GM10248 (cell line): ENCODE results near the gene MLLT1.

ENCODE experiments used
- CTCF ChIA-PET: fragments of 300-600 bp; sonication (Branson Sonifier 250); formaldehyde crosslinking; extraction: SDS; loops from one replicate; lab custom pipeline; 2021; ENCODE audit warnings: antibody characterized with exemption; lab: Yijun Ruan, JAX
- POLR2A ChIA-PET: fragments of 350-650 bp; sonication (Branson Sonifier 250); formaldehyde crosslinking; extraction: SDS; loops from one replicate; lab custom pipeline; 2020; ENCODE audit warnings: antibody characterized with exemption; lab: Yijun Ruan, JAX
- DNase-seq: peaks from one replicate; pipeline ENCODE4 v3.0.0; 2012; ENCODE audit errors: extremely low spot score
- TF ChIP-seq, protein P1 (sequence below): IDR thresholded peaks from 2 replicates; pipeline ENCODE4 v1.5.1; 2012; ENCODE audit warnings: mild to moderate bottlenecking, low read depth; ENCODE audit errors: extremely low read depth, missing control alignments, control extremely low read depth

The MLLT1 gene

GRCh38 chr19:6185835-6186834 lies 93.6 kb downstream of the MLLT1 start:
- CTCF ChIA-PET: interaction anchor here (0.7 to 1.4 kb wide), 3 partner anchors 60 to 138 kb away, joined by 3 to 4 read pairs (median 3); no protein-coding TSS in a partner anchor
- POLR2A ChIA-PET: interaction anchor here (0.6 kb wide), 1 partner anchor 65 kb away, joined by 4 read pairs; no protein-coding TSS in a partner anchor

DNA sequence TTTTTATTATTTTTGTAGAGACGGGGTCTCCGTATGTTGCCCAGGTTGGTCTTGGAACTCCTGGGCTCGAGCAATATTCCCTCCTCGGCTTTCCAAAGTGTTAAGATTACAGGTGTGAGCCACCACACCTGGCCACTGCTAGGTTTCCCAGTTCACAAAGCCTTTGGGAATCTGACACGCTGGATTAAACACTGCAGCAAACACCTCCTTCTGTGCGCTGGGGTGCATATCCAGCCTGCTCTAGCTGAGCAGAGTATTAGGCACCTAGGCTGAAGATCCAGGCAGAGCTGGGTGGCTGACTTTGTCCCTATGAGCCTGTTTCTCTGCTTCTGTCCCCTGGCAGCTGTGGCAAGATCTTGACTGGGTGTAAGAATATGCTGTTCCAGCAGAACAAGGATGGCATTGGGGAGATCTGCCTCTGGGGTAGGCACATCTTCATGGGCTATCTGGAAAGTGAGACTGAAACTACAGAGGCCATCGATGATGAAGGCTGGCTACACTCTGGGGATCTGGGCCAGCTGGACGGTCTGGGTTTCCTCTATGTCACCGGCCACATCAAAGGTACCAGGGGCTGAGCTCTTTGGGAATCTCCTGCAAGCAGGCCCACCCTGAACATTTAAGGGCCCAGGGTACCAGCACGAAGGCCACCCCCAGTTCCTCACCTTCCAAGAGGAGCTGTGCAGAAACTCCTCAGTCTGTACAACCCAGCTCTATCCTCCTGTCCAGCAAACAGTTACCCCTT lies 94.5 kb downstream of the MLLT1 start:
- ChIA-PET POLR2A (interaction anchor here (0.6 kb wide), 1 partner anchor 1058 kb away, joined by 4 read pairs; no protein-coding TSS in a partner anchor), CTCF (interaction anchor here (0.7 to 1.4 kb wide), 3 partner anchors 59 to 137 kb away, joined by 3 to 4 read pairs (median 3); no protein-coding TSS in a partner anchor)
- TF ChIP-seq, protein P1, sequence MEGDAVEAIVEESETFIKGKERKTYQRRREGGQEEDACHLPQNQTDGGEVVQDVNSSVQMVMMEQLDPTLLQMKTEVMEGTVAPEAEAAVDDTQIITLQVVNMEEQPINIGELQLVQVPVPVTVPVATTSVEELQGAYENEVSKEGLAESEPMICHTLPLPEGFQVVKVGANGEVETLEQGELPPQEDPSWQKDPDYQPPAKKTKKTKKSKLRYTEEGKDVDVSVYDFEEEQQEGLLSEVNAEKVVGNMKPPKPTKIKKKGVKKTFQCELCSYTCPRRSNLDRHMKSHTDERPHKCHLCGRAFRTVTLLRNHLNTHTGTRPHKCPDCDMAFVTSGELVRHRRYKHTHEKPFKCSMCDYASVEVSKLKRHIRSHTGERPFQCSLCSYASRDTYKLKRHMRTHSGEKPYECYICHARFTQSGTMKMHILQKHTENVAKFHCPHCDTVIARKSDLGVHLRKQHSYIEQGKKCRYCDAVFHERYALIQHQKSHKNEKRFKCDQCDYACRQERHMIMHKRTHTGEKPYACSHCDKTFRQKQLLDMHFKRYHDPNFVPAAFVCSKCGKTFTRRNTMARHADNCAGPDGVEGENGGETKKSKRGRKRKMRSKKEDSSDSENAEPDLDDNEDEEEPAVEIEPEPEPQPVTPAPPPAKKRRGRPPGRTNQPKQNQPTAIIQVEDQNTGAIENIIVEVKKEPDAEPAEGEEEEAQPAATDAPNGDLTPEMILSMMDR: no peak
- no peak for DNase-seq

More at GRCh38 chr19:6185835-6186834, 93.6 kb downstream of the MLLT1 start:
- no peak for DNase-seq
- TF ChIP-seq, protein P1: no peak

- TF ChIP-seq, protein P1: no peak
- ChIA-PET CTCF (interaction anchor here (3.0 kb wide), 1 partner anchor 37 kb away, joined by 11 read pairs; no protein-coding TSS in a partner anchor), POLR2A (no interaction called here)
- DNase-seq: no peak
Observed at GRCh38 chr19:6181119-6181518, 98.7 kb downstream of the MLLT1 start.

DNA sequence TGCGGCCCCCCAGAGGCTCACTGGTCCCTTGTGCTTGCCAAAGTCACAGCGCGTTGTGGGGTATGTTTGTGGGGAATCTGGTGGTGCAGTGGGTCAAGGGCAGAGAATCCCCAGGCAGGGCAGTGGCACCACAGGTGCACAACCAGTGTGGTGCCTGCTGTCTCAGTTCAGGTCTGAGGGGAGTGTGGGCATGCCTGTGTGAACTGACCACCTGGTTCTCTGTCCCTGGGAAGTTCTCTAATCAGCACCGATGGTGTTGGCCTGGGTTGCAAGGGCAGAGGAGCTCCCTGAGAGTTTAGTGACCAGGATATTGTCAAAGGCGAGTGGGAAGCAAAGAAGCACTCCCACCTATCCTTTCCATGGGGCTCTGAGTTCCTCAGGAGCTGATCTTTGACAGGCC lies 106.6 kb downstream of the MLLT1 start:
- no peak for DNase-seq
- CTCF ChIA-PET: interaction anchor here (1.5 kb wide), 2 partner anchors 125 to 344 kb away, joined by 3 to 5 read pairs; no protein-coding TSS in a partner anchor
- POLR2A ChIA-PET: no interaction called here
- TF ChIP-seq, protein P1: no peak

DNA sequence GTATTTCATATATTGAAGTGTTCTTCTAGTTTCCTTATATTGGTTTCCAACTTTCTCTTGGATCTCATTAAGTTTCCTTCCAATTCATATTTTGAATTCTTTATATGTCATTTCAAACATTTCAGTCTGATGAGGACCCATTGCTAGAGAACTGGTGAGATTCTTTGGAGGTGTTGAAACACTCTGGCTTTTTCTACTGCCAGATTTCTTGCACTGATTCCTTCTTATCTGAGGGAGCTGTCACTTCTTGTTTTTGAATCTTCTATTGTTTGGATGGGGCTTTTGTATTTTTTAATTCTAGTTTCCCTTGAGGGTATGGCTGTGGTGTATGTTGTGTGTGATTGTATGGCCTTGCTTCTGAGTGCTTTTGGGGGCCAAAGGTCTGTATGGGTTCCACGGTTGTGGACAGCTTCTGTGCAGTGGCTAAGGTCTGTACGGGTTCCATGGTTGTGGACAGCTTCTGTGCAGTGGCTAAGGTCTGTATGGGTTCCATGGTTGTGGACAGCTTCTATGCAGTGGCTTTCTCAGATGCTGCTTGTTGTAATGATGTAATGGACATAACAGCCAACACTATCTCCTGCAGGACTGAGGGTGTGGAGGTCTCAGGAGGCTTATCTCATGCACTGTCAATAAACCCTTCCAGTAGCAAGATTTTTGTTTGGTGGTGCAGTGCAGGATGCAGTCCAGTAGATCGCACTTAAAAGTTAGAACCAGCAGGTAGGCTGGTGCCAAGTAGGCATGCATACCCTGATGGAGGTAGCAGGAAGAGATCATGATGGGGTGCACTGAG lies 107.5 kb downstream of the MLLT1 start:
- TF ChIP-seq, protein P1: no peak
- no peak for DNase-seq
- POLR2A ChIA-PET: no interaction called here
- CTCF ChIA-PET: no interaction called here
